Hematopoietic multipotent progenitor cell treated with erythropoietin and hydrocortisone succinate and interleukin-3 and kit ligand, for 15 days (in vitro differentiated cells): ENCODE data around the gene SMAD3.
"Not testable (repeated sequence)": the region's sequence is repeated elsewhere in the genome, so short reads cannot be mapped to it uniquely, and the experiment has no call there.

Source experiments
- DNase-seq: peaks from one replicate; pipeline ENCODE4 v3.0.0-alpha.2; 2015; ENCODE audit warnings: low spot score

Gene SMAD3

GRCh38 chr15:67109141-67110034, 44.0 kb downstream of the SMAD3 start:
- DNase-seq, result no peak

GRCh38 chr15:67110361-67110781, 45.0 kb downstream of the SMAD3 start:
- DNase-seq, result no peak

- DNase-seq, result no peak
Observed at GRCh38 chr15:67110958-67111864, 45.8 kb downstream of the SMAD3 start.

- no peak for DNase-seq
Observed at GRCh38 chr15:67114046-67114445, 48.6 kb downstream of the SMAD3 start.

- DNase-seq, result no peak
Observed at GRCh38 chr15:67114846-67115585, 49.6 kb downstream of the SMAD3 start.

- no peak for DNase-seq
Observed at GRCh38 chr15:67115586-67115969, 50.2 kb downstream of the SMAD3 start.

GRCh38 chr15:67116742-67117141, 51.3 kb downstream of the SMAD3 start:
- no peak for DNase-seq

GRCh38 chr15:67117370-67117769, 52.0 kb downstream of the SMAD3 start:
- no peak for DNase-seq

GRCh38 chr15:67118808-67119207, 53.4 kb downstream of the SMAD3 start:
- DNase-seq, result no peak

GRCh38 chr15:67119238-67119846, 53.9 kb downstream of the SMAD3 start:
- no peak for DNase-seq

- DNase-seq, result no peak
Observed at GRCh38 chr15:67120009-67120838, 54.8 kb downstream of the SMAD3 start.

GRCh38 chr15:67120839-67121643, 55.6 kb downstream of the SMAD3 start:
- no peak for DNase-seq

GRCh38 chr15:67121644-67122605, 56.5 kb downstream of the SMAD3 start:
- no peak for DNase-seq

- not testable (repeated sequence) for DNase-seq
Observed at GRCh38 chr15:67122816-67123215, 57.4 kb downstream of the SMAD3 start.

GRCh38 chr15:67123291-67123690, 57.9 kb downstream of the SMAD3 start:
- DNase-seq, result not testable (repeated sequence)

- DNase-seq, result no peak
Observed at GRCh38 chr15:67124111-67124510, 58.7 kb downstream of the SMAD3 start.

GRCh38 chr15:67124911-67125588, 59.6 kb downstream of the SMAD3 start:
- DNase-seq, result no peak
